COR-L47 (cell line): ENCODE data around the gene LIPH.
"Not testable (repeated sequence)": the region's sequence is repeated elsewhere in the genome, so short reads cannot be mapped to it uniquely, and the experiment has no call there.

Experiments used
- DNase-seq: peaks from one replicate; lab custom pipeline; 2025; lab: John Stamatoyannopoulos, UW

LIPH gene

GRCh38 chr3:185552358-185552877 lies at the start of gene LIPH:
Gene LIPH, minus strand, starts transcription at chr3:185552588. Its CDS starts 117 bp downstream, at chr3:185552471.
- no peak for DNase-seq

- DNase-seq: no peak
These were observed 43.1 kb upstream of the LIPH start for GRCh38 chr3:185595526-185595925.

GRCh38 chr3:185594073-185594472 lies 41.7 kb upstream of the LIPH start:
- DNase-seq: no peak

- no peak for DNase-seq
These were observed 34.3 kb upstream of the LIPH start for GRCh38 chr3:185586686-185587039.

- peak; percentile 100 for DNase-seq
These were observed 33.7 kb upstream of the LIPH start, which contains the start of gene SENP2 for GRCh38 chr3:185585859-185586685. Gene SENP2, plus strand, starts transcription at chr3:185586295. Its CDS starts 119 bp downstream, at chr3:185586414.

GRCh38 chr3:185585518-185585858 lies 33.1 kb upstream of the LIPH start:
- no peak for DNase-seq

GRCh38 chr3:185584686-185585085 lies 32.3 kb upstream of the LIPH start:
- DNase-seq: no peak

- DNase-seq: no peak
These were observed 31.5 kb upstream of the LIPH start for GRCh38 chr3:185583925-185584324.

- DNase-seq: no peak
These were observed 30.5 kb upstream of the LIPH start for GRCh38 chr3:185582871-185583270.

GRCh38 chr3:185582236-185582635 lies 29.8 kb upstream of the LIPH start:
- DNase-seq: no peak

GRCh38 chr3:185575108-185575869 lies 22.9 kb upstream of the LIPH start:
- peak; percentile 64 for DNase-seq

GRCh38 chr3:185572183-185572582 lies 19.8 kb upstream of the LIPH start:
- no peak for DNase-seq

- DNase-seq: no peak
These were observed 9.6 kb upstream of the LIPH start for GRCh38 chr3:185561958-185562357.

GRCh38 chr3:185561374-185561943 lies 9.1 kb upstream of the LIPH start:
- DNase-seq: no peak

- no peak for DNase-seq
These were observed 8.3 kb upstream of the LIPH start for GRCh38 chr3:185560676-185561075.

GRCh38 chr3:185559706-185560090 lies 7.3 kb upstream of the LIPH start:
- DNase-seq: no peak

GRCh38 chr3:185558395-185558794 lies 6.0 kb upstream of the LIPH start:
- DNase-seq: no peak

GRCh38 chr3:185556640-185557039 lies 4.3 kb upstream of the LIPH start:
- DNase-seq: not testable (repeated sequence)

- DNase-seq: no peak
These were observed 3.5 kb upstream of the LIPH start for GRCh38 chr3:185555860-185556347.

GRCh38 chr3:185555101-185555501 lies 2.7 kb upstream of the LIPH start:
- DNase-seq: no peak

GRCh38 chr3:185549651-185550111 lies 2.7 kb downstream of the LIPH start:
- no peak for DNase-seq

- peak; percentile 14 for DNase-seq
These were observed 3.3 kb downstream of the LIPH start for GRCh38 chr3:185549122-185549521.
